Midbrain (tissue), 1 donor: Measurements from ENCODE around the gene PARM1.

ENCODE experiments used
- DNase-seq: peaks from one replicate; lab custom pipeline; 2025; lab: John Stamatoyannopoulos, UW

The PARM1 gene

DNA sequence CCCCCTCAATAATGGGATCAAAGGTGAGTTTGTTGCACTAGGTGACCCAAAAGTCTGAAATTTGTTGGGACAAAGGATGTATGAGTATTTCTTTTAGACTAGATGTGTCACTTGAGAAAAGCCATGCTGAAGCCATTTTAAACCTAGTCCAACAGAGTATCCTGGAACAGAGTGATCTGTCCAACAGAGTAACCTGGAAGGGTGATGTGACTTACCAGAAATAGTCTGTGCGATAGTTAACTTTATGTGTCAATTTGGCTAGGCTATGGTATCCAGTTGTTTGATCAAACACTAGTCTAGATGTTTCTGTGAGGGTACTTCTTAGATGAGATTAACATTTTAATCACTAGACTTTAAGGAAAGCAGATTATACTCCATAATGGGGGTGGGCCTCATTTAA lies 154.5 kb downstream of the PARM1 start:
- no peak for DNase-seq

DNA sequence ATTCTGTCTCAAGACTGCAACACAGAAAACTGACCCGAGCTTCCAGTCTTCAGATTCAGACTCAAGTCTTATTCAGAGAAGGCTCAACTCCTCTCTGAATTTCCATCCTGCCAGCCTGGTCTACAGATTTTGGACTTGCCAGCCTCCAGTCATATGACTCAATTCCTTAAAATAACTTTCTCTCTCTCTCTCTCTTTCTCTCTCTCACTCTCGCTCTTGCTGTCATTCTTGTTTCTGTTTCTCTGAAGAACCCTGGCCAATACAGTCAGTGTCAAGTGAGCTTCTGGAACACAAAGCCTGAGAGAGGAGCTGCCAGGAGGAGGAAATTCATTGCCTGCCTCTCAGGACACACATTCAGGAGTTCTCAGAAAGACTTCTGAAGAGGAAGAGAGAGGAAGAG lies 154.9 kb downstream of the PARM1 start:
- DNase-seq, result no peak

DNA sequence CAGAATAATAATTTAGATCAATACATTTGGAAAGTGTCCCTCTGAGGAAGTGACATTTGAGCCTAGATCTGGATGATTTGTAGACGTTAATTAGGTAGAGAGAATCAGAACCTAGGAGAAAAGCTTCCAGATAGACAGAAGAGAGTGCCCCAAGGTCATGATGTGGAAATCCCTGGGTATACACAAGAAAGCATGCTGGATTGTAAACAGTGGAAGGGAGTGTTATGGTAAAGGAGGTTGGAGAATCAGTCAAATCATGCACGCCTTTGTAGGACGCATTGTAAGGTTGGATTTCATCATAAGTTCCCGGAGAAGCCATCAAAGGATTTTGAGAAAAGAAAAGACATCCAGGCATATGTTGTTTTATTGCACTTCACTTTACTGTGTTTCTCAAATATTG lies 156.3 kb downstream of the PARM1 start:
- DNase-seq, result no peak

DNA sequence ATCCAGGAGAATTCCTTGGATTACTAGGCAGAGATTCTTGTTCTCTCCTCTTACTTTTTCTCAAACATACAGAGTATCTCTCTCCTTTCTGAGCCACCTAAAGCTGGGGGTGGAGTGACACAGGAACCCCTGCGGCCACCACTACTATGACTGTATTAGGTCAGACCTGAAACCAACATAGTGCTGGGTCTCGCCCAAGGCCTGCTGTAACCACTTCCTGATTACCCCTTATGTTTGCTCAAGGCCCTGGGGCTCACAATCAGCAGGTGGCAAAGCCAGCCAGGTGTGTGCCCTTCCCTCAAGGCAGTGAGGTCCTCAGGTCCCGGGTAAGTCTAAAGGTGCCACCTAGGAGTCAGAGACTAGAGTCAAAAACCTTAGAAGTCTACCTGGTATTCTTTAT lies 166.4 kb downstream of the PARM1 start:
- no peak for DNase-seq
